HCT116 (cell line): Measurements from ENCODE around the gene TNNI3. TPM values are rescaled to one million over a fixed set of nuclear protein-coding genes. Genes with fewer than 3 reads are reported as not detected.

Experiments
- ATAC-seq: fragments of 200-7000 bp; cut with Tn5 transposase; 2 replicates; pipeline ENCODE4 v1.9.1; 2020; ENCODE audit warnings: mild to moderate bottlenecking, moderate library complexity
- BruUV-seq: library from RNA; stranded (reverse); fragments of 400-500 nt; replicated peaks from 2 replicates; lab custom pipeline; 2021; lab: Mats Ljungman, UMichigan
- CTCF ChIA-PET: fragments of 300-600 bp; sonication (Branson Sonifier 250); formaldehyde crosslinking; loops from one replicate; lab custom pipeline; 2021; ENCODE audit warnings: antibody characterized with exemption; lab: Charles Lee
- POLR2A ChIA-PET: fragments of 300-600, 350-600 bp; sonication (Branson Sonifier 250); formaldehyde crosslinking; loops from one replicate; lab custom pipeline; 2021; ENCODE audit warnings: antibody characterized with exemption; lab: Charles Lee
- RAD21 ChIA-PET, 2 experiments: fragments of 300-600 bp; sonication (Branson Sonifier 250); formaldehyde crosslinking; loops; one replicate each; lab custom pipeline; 2023; ENCODE audit warnings: low total read pairs in 2 of 2; ENCODE audit not compliant: uncharacterized antibody in 2 of 2, unreplicated experiment in 2 of 2, low non-redundant PET in 1 of 2; lab: Charles Lee
- DNase-seq: peaks from one replicate; pipeline ENCODE4 v3.0.0-alpha.2; 2010; ENCODE audit warnings: low read depth, low spot score
- H2AFZ ChIP-seq: fragments of 200-600 bp; shearing (Covaris generic), sonication (generic); 2 replicates; pipeline ENCODE4 v1.6.1; 2017; ENCODE audit warnings: low read depth, mixed run types, mixed read lengths, antibody characterized with exemption, low read length; ENCODE audit not compliant: poor library complexity, severe bottlenecking
- H3K27ac ChIP-seq: 2 replicates; pipeline ENCODE4 v1.5.1; 2012; ENCODE audit warnings: low read depth, low read length
- H3K27me3 ChIP-seq: fragments of 200-600 bp; sonication (generic); 2 replicates; pipeline ENCODE4 v1.6.1; 2016; ENCODE audit warnings: mixed run types, low read length, mixed read lengths; ENCODE audit not compliant: insufficient read depth
- H3K36me3 ChIP-seq, 2 experiments: fragments of 200-500 bp in 1 of 2; fragments of 200-600 bp in 1 of 2; sonication (Bioruptor generic) in 1 of 2; sonication (generic) in 1 of 2; 2 replicates each; pipeline versions ENCODE4 v1.5.1 to v1.6.1; 2014 to 2016; ENCODE audit warnings: low read length in 2 of 2, inconsistent platforms in 1 of 2, mixed read lengths in 1 of 2, mixed run types in 1 of 2; ENCODE audit not compliant: insufficient read depth in 2 of 2, control insufficient read depth in 1 of 2
- H3K4me1 ChIP-seq, 2 experiments: fragments of 200-600 bp in 1 of 2; sonication (generic) in 1 of 2; 2 replicates each; pipeline versions ENCODE4 v1.5.1 to v1.6.1; 2012 to 2017; ENCODE audit warnings: low read length in 2 of 2, inconsistent platforms in 1 of 2, mild to moderate bottlenecking in 1 of 2, mixed read lengths in 1 of 2, mixed run types in 1 of 2, moderate library complexity in 1 of 2; ENCODE audit not compliant: insufficient read depth in 2 of 2, control insufficient read depth in 1 of 2
- H3K4me2 ChIP-seq: fragments of 200-600 bp; sonication (generic); 2 replicates; pipeline ENCODE4 v1.6.1; 2017; ENCODE audit warnings: mixed run types, low read length, mixed read lengths
- H3K4me3 ChIP-seq, 2 experiments: fragments of 200-600 bp in 1 of 2; sonication (generic) in 1 of 2; replicated peaks in 1 of 2; 2 replicates each; pipeline ENCODE4 v1.5.1; 2011 to 2016; ENCODE audit warnings: low read length in 2 of 2, control low read depth in 1 of 2, low read depth in 1 of 2, mild to moderate bottlenecking in 1 of 2, mixed read lengths in 1 of 2, mixed run types in 1 of 2
- H3K79me2 ChIP-seq: fragments of 200-600 bp; sonication (generic); 2 replicates; pipeline ENCODE4 v1.6.1; 2017; ENCODE audit warnings: mild to moderate bottlenecking, mixed run types, low read length, moderate library complexity, mixed read lengths; ENCODE audit not compliant: insufficient read depth
- H3K9ac ChIP-seq: fragments of 200-600 bp; sonication (generic); 2 replicates; pipeline ENCODE4 v1.6.1; 2016; ENCODE audit warnings: low read length, mixed read lengths
- H3K9me2 ChIP-seq: fragments of 200-600 bp; sonication (generic), shearing (Covaris generic); 2 replicates; pipeline ENCODE4 v1.6.1; 2017; ENCODE audit warnings: mixed run types, mild to moderate bottlenecking, moderate library complexity; ENCODE audit not compliant: insufficient read depth
- H3K9me3 ChIP-seq, 2 experiments: fragments of 200-500 bp in 1 of 2; fragments of 200-600 bp in 1 of 2; sonication (Bioruptor generic) in 1 of 2; sonication (generic) in 1 of 2; 2 replicates each; pipeline ENCODE4 v1.6.1; 2014 to 2017; ENCODE audit warnings: low read length in 2 of 2, mixed read lengths in 2 of 2, inconsistent platforms in 1 of 2, low read depth in 1 of 2, mild to moderate bottlenecking in 1 of 2, mixed run types in 1 of 2, moderate library complexity in 1 of 2; ENCODE audit not compliant: control insufficient read depth in 1 of 2, insufficient read depth in 1 of 2
- H4K20me1 ChIP-seq: fragments of 200-600 bp; sonication (generic), shearing (Covaris generic); 2 replicates; pipeline ENCODE4 v1.6.1; 2017; ENCODE audit warnings: mixed run types, mild to moderate bottlenecking, moderate library complexity; ENCODE audit not compliant: insufficient read depth
- RAD21 ChIP-seq: IDR thresholded peaks from 2 replicates; pipeline ENCODE4 v1.6.1; 2012; ENCODE audit warnings: low read depth, mild to moderate bottlenecking
- TCF7L2 ChIP-seq: IDR thresholded peaks from 2 replicates; pipeline ENCODE4 v1.7.0; 2011; ENCODE audit warnings: borderline replicate concordance, inconsistent platforms; ENCODE audit not compliant: insufficient read depth, insufficient read length; ENCODE audit errors: extremely low read depth
- YY1 ChIP-seq: IDR thresholded peaks from 2 replicates; pipeline ENCODE4 v1.6.1; 2011; ENCODE audit warnings: low read length, low read depth, moderate library complexity, mild to moderate bottlenecking; ENCODE audit not compliant: insufficient replicate concordance; ENCODE audit errors: extremely low read depth
- intact Hi-C: fragments of 100-400 bp; cut with micrococcal nuclease; formaldehyde crosslinking; loops from 2 replicates; pipeline ENCODE4 v1.10.0; 2022
- total RNA-seq: library from RNA; stranded (reverse); gene quantifications from one replicate; pipeline ENCODE4 v1.2.1, GENCODE V29; 2021; ENCODE audit not compliant: unreplicated experiment
- TF ChIP-seq, protein P1 (sequence below), 3 experiments: fragments of 200-600 bp in 1 of 3; sonication (generic) in 1 of 3; IDR thresholded peaks in 2 of 3; conservative IDR thresholded peaks in 1 of 3; 2 replicates each; pipeline ENCODE4 v1.5.1; 2012 to 2017; ENCODE audit warnings: low read depth in 2 of 3, low read length in 2 of 3, antibody characterized with exemption in 1 of 3, borderline replicate concordance in 1 of 3, control low read depth in 1 of 3, mild to moderate bottlenecking in 1 of 3, mixed read lengths in 1 of 3, mixed run types in 1 of 3, moderate library complexity in 1 of 3; ENCODE audit not compliant: insufficient read depth in 1 of 3

The TNNI3 gene
- total RNA-seq, 1 experiment from 2014 or later: 42.1 TPM

DNA sequence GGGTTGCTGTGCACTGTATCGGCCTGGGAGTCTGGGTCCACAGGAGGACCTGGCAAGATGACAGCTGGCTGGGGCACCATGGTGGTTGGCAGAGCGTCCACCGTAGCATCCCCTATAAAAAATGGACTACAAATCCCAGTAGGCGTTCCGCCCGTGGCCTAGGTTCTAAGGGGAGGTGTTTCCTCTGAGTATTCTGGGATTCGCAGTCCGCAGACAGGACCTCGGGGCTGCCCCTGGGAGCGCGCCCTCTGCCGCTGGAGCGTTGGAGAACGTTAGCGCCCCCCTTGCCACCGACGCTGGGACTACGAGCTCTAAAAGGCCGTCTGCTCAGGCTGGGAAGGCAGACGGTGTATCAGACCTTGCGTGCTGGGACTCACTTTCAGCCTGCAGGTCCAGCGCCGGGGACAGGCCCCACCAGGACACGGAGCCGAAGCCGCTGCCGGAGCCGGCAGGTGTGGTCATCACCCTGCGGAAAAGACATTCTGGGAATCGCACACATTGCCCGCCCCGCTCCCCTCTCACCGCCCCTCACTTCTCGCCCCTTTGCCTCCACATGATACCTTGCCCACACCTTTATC lies 8.5 kb upstream of the TNNI3 start:
- peak overlapping the region; percentile 54 for H3K9ac ChIP-seq
- BruUV-seq: TSS peak; percentile 64
- intact Hi-C loops: loop anchor here (5.0 kb wide), 1 partner anchor 91 kb away; the partner anchor contains the start of gene PPP6R1

More for the DNA sequence above, 8.5 kb upstream of the TNNI3 start:
- CTCF ChIA-PET: interaction anchor here (1.0 to 2.7 kb wide), 13 partner anchors 9 to 311 kb away, joined by 3 to 26 read pairs (median 7); partner anchors contain the start of genes PPP6R1, SYT5 and ZNF628
- DNase-seq: peak; percentile 86
- peak; percentile 84 for ATAC-seq
- RAD21 ChIA-PET: interaction anchor here (0.9 to 1.0 kb wide), 2 partner anchors 25 to 51 kb away, joined by 3 read pairs; no protein-coding TSS in a partner anchor
- H3K4me2 ChIP-seq: peak overlapping the region; percentile 99
- H2AFZ ChIP-seq: peak overlapping the region; percentile 32
- H3K9me2 ChIP-seq: no peaks in the 10 kb centered on the region
- no peaks in the 10 kb centered on the region for H4K20me1 ChIP-seq
- TF ChIP-seq TCF7L2: no peak
- TF ChIP-seq YY1: peak; percentile 65
- peak; percentile 52 for TF ChIP-seq RAD21
- TF ChIP-seq, protein P1, sequence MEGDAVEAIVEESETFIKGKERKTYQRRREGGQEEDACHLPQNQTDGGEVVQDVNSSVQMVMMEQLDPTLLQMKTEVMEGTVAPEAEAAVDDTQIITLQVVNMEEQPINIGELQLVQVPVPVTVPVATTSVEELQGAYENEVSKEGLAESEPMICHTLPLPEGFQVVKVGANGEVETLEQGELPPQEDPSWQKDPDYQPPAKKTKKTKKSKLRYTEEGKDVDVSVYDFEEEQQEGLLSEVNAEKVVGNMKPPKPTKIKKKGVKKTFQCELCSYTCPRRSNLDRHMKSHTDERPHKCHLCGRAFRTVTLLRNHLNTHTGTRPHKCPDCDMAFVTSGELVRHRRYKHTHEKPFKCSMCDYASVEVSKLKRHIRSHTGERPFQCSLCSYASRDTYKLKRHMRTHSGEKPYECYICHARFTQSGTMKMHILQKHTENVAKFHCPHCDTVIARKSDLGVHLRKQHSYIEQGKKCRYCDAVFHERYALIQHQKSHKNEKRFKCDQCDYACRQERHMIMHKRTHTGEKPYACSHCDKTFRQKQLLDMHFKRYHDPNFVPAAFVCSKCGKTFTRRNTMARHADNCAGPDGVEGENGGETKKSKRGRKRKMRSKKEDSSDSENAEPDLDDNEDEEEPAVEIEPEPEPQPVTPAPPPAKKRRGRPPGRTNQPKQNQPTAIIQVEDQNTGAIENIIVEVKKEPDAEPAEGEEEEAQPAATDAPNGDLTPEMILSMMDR (IDR thresholded peaks at IDR 0.05 in 2 of 3, conservative IDR thresholded peaks at IDR 0.05 in 1 of 3; ENCODE audit: borderline replicate concordance in 1 of 3, insufficient read depth in 1 of 3, low read depth in 2 of 3, low read length in 2 of 3): peak; percentile 87 to 98 (median 90)
- peaks cover 7 to 25% of the 10 kb centered on the region in 2 experiments; a peak in 3 of 4 replicates for H3K4me1 ChIP-seq
- no peaks in the 10 kb centered on the region for H3K27me3 ChIP-seq
- no peaks in the 10 kb centered on the region for H3K9me3 ChIP-seq
- POLR2A ChIA-PET: interaction anchor here (0.7 to 1.9 kb wide), 5 partner anchors 10 to 94 kb away, joined by 3 to 5 read pairs (median 4); no protein-coding TSS in a partner anchor
- peak overlapping the region; percentile 20; the same call in 1 of the 2 replicates for H3K27ac ChIP-seq
- peak overlapping the region; percentile 72 to 74 for H3K4me3 ChIP-seq
- H3K79me2 ChIP-seq: no peaks in the 10 kb centered on the region
- H3K36me3 ChIP-seq: no peaks in the 10 kb centered on the region
